ENCODE measurements around the gene SMAD7. TPM values are rescaled to one million over a fixed set of nuclear protein-coding genes. Genes with fewer than 3 reads are reported as not detected.

SMAD7 gene
- polyA plus RNA-seq, 3 donors = 1.4 to 9.4 (median 1.5) TPM

DNA sequence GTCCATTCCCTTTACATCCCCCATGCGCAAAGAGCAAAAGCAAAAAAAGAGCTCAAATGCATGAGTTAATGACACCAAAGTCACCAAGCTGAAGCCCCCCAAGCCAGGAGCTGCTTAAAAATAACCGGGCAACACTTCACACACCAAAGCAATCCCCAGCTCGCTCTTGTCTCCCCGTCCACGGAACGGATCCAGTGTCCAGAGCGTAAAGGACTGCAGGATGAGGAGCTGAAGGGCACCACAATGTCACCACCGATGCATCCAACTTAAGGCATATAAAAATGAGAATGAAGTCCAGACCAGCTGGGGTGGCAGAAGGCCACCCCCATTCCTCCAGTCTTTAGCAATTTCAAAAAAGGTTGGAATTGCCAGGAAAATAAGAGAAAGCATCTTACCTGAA is 8.7 kb downstream of the SMAD7 start:
- intact Hi-C loops (cut with micrococcal nuclease) = loop anchor here in 1 of 2 donors (10.0 kb wide), 1 partner anchor 167 kb away; no protein-coding TSS in a partner anchor
- Mint-ChIP-seq H3K4me3 (no peak overlapping the region), H3K9me3 (no peaks in the 10 kb centered on the region), H3K27me3 (ENCODE audit: low read depth in 3 of 3) (peaks cover 3 to 7% (median 6%) of the 10 kb centered on the region in 3 donors), H3K4me1 (peaks cover 79% of the 10 kb centered on the region), H3K27ac (no peak overlapping the region), H3K36me3 (peaks cover 77 to 84% of the 10 kb centered on the region in 2 donors)
- Histone ChIP-seq H3K9ac (ENCODE audit: insufficient read depth, low read length, poor library complexity, severe bottlenecking) (no peak overlapping the region), H2AFZ (ENCODE audit: insufficient read depth, low read depth, low read length, poor library complexity, severe bottlenecking) (no peak overlapping the region), H3K4me1 (ENCODE audit: control insufficient read depth in 1 of 2, insufficient read depth in 2 of 2, low read length in 2 of 2) (peaks cover 28 to 60% of the 10 kb centered on the region in 2 donors), H3K36me3 (replicated peaks in 1 of 2; ENCODE audit: control insufficient read depth in 1 of 2, insufficient read depth in 2 of 2, low read length in 2 of 2) (peaks cover 8 to 64% of the 10 kb centered on the region in 2 donors), H3K27me3 (ENCODE audit: control insufficient read depth in 2 of 2, insufficient read depth in 2 of 2, low read length in 2 of 2) (no peaks in the 10 kb centered on the region), H3K79me2 (ENCODE audit: insufficient read depth, low read length) (peaks cover 98% of the 10 kb centered on the region), H4K20me1 (ENCODE audit: insufficient read depth, low read length) (peaks cover 100% of the 10 kb centered on the region), H3K27ac (ENCODE audit: low read depth in 1 of 2, low read length in 2 of 2) (no peak overlapping the region), H3K9me3 (replicated peaks in 1 of 2; ENCODE audit: control insufficient read depth in 1 of 2, insufficient read depth in 1 of 2, low read length in 2 of 2) (no peaks in the 10 kb centered on the region), H3K4me2 (replicated peaks; ENCODE audit: extremely low read depth, low read length, poor library complexity, severe bottlenecking) (no peak overlapping the region), H3K4me3 (replicated peaks in 1 of 3; ENCODE audit: low read depth in 2 of 3, low read length in 3 of 3) (no peak overlapping the region)
- WGBS (ENCODE audit: insufficient coverage) = 97% methylated on average over 7 of the region's 8 CpGs
- DNase-seq = no peak
- TF ChIP-seq, protein P1, sequence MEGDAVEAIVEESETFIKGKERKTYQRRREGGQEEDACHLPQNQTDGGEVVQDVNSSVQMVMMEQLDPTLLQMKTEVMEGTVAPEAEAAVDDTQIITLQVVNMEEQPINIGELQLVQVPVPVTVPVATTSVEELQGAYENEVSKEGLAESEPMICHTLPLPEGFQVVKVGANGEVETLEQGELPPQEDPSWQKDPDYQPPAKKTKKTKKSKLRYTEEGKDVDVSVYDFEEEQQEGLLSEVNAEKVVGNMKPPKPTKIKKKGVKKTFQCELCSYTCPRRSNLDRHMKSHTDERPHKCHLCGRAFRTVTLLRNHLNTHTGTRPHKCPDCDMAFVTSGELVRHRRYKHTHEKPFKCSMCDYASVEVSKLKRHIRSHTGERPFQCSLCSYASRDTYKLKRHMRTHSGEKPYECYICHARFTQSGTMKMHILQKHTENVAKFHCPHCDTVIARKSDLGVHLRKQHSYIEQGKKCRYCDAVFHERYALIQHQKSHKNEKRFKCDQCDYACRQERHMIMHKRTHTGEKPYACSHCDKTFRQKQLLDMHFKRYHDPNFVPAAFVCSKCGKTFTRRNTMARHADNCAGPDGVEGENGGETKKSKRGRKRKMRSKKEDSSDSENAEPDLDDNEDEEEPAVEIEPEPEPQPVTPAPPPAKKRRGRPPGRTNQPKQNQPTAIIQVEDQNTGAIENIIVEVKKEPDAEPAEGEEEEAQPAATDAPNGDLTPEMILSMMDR (IDR thresholded peaks at IDR 0.05) = no peak

DNA sequence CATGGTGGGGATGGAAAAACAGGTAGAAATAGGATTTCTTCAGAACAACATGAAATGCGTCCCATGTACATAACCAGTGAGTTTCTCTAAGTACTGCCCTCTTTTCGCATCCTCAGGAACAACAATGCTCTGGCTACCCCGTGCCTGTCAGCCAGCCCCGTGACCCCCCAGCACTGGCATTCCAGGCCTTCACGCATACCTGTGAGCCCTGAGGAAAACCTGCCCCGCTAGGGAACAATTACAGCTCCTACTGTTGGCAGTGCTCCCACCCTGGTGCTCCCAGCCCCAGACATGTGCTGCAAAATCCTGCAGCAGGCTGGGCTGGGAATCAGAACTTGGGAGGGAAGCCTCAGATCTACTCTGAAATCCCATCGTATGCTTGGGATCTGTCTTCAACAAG is 9.1 kb downstream of the SMAD7 start:
- Mint-ChIP-seq H3K27ac (peak overlapping the region in 1 of 7 donors; percentile 74), H3K4me1 (peaks cover 80% of the 10 kb centered on the region), H3K4me3 (no peak overlapping the region), H3K9me3 (no peaks in the 10 kb centered on the region), H3K36me3 (peaks cover 73 to 83% of the 10 kb centered on the region in 2 donors), H3K27me3 (ENCODE audit: low read depth in 3 of 3) (peaks cover 3 to 7% (median 5%) of the 10 kb centered on the region in 3 donors)
- Histone ChIP-seq H3K79me2 (ENCODE audit: insufficient read depth, low read length) (peaks cover 98% of the 10 kb centered on the region), H3K4me1 (ENCODE audit: control insufficient read depth in 1 of 2, insufficient read depth in 2 of 2, low read length in 2 of 2) (peaks cover 31 to 60% of the 10 kb centered on the region in 2 donors), H3K9ac (ENCODE audit: insufficient read depth, low read length, poor library complexity, severe bottlenecking) (no peak overlapping the region), H3K9me3 (replicated peaks in 1 of 2; ENCODE audit: control insufficient read depth in 1 of 2, insufficient read depth in 1 of 2, low read length in 2 of 2) (no peaks in the 10 kb centered on the region), H3K27me3 (ENCODE audit: control insufficient read depth in 2 of 2, insufficient read depth in 2 of 2, low read length in 2 of 2) (no peaks in the 10 kb centered on the region), H3K27ac (ENCODE audit: low read depth in 1 of 2, low read length in 2 of 2) (no peak overlapping the region), H2AFZ (ENCODE audit: insufficient read depth, low read depth, low read length, poor library complexity, severe bottlenecking) (no peak overlapping the region), H3K4me2 (replicated peaks; ENCODE audit: extremely low read depth, low read length, poor library complexity, severe bottlenecking) (no peak overlapping the region), H3K36me3 (replicated peaks in 1 of 2; ENCODE audit: control insufficient read depth in 1 of 2, insufficient read depth in 2 of 2, low read length in 2 of 2) (peaks cover 8 to 60% of the 10 kb centered on the region in 2 donors), H3K4me3 (replicated peaks in 1 of 3; ENCODE audit: low read depth in 2 of 3, low read length in 3 of 3) (no peak overlapping the region), H4K20me1 (ENCODE audit: insufficient read depth, low read length) (peaks cover 100% of the 10 kb centered on the region)
- no peak for DNase-seq
- intact Hi-C loops (cut with micrococcal nuclease) = loop anchor here in 1 of 2 donors (10.0 kb wide), 1 partner anchor 167 kb away; no protein-coding TSS in a partner anchor
- TF ChIP-seq, protein P1 (IDR thresholded peaks at IDR 0.05) = no peak
- 98% methylated on average over 5 of the region's 7 CpGs for WGBS (ENCODE audit: insufficient coverage)
